OCI-LY7 (cell line): ENCODE results near the gene DGKB.

Experiments used
- EZH2phosphoT487 ChIP-seq: fragments of 200-600 bp; sonication (generic); IDR thresholded peaks from 2 replicates; pipeline ENCODE4 v1.6.1; 2018; ENCODE audit warnings: low read depth, borderline replicate concordance, mild to moderate bottlenecking, mixed run types, antibody characterized with exemption, low read length, moderate library complexity, mixed read lengths
- TF ChIP-seq, protein P1 (sequence below): fragments of 200-600 bp; sonication (generic); conservative IDR thresholded peaks from 2 replicates; pipeline ENCODE4 v1.5.1; 2014; ENCODE audit warnings: mild to moderate bottlenecking, antibody characterized with exemption, low read length, moderate library complexity, mixed read lengths

DNA sequence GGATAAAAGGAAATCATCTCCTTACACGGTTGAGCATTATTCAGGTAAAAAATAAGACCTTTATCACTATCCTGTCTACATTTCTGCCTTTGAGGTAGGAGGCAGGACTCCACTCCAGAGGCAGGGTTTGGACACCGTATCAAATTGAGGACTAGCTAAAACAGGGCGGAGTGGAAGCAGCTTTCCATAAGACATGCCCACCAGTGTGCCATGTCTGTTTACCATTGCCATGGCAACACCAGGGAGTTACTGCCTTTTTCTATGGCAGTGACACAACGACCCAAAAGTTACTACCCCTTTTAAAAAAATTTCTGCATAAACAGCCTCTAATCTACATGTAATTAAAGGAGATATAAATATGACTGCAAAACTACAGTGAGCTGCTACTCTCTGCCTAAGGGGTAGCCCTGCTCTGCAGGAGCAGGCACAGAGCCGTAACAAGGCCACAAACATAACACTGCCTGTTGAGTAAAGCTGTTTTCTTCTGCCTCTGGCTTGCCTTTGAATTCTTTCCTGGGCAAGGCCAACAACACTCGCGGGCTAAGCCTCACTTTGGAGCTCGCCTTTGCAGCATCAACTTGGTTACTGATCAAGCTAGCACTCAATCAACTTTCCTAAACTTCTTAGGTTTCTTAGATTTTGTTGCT is 26.5 kb downstream of the DGKB start:
- TF ChIP-seq, protein P1, sequence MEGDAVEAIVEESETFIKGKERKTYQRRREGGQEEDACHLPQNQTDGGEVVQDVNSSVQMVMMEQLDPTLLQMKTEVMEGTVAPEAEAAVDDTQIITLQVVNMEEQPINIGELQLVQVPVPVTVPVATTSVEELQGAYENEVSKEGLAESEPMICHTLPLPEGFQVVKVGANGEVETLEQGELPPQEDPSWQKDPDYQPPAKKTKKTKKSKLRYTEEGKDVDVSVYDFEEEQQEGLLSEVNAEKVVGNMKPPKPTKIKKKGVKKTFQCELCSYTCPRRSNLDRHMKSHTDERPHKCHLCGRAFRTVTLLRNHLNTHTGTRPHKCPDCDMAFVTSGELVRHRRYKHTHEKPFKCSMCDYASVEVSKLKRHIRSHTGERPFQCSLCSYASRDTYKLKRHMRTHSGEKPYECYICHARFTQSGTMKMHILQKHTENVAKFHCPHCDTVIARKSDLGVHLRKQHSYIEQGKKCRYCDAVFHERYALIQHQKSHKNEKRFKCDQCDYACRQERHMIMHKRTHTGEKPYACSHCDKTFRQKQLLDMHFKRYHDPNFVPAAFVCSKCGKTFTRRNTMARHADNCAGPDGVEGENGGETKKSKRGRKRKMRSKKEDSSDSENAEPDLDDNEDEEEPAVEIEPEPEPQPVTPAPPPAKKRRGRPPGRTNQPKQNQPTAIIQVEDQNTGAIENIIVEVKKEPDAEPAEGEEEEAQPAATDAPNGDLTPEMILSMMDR, result no peak
- TF ChIP-seq EZH2phosphoT487, result no peak
